Astrocyte (in vitro differentiated cells and primary cell): ENCODE measurements around the gene DUS4L. TPM values are rescaled to one million over a fixed set of nuclear protein-coding genes. Genes with fewer than 3 reads are reported as not detected.

Experiments used
- DNase-seq: peaks from one replicate; pipeline ENCODE4 v3.0.0-alpha.2; 2010; ENCODE audit warnings: low read depth
- FAIRE-seq: peaks from 2 replicates; lab custom pipeline; 2011; peaks lifted over from hg19 to GRCh38; lab: Jason Lieb, UNC
- H2AFZ ChIP-seq: 2 replicates; pipeline ENCODE4 v1.6.0; 2012; ENCODE audit warnings: low read depth, low read length, inconsistent platforms
- H3K27ac ChIP-seq: 2 replicates; pipeline ENCODE4 v1.5.1; 2011; ENCODE audit warnings: low read depth, low read length, inconsistent platforms
- H3K27me3 ChIP-seq: 2 replicates; pipeline ENCODE4 v1.6.0; 2011; ENCODE audit warnings: low read length, inconsistent platforms; ENCODE audit not compliant: insufficient read depth
- H3K36me3 ChIP-seq: 2 replicates; pipeline ENCODE4 v1.5.1; 2011; ENCODE audit warnings: low read length, inconsistent platforms; ENCODE audit not compliant: insufficient read depth
- H3K4me1 ChIP-seq: 2 replicates; pipeline ENCODE4 v1.5.1; 2011; ENCODE audit warnings: low read length, inconsistent platforms; ENCODE audit not compliant: insufficient read depth
- H3K4me2 ChIP-seq: 2 replicates; pipeline ENCODE4 v1.6.0; 2012; ENCODE audit warnings: low read length, inconsistent platforms
- H3K4me3 ChIP-seq: 2 replicates; pipeline ENCODE4 v1.5.1; 2011; ENCODE audit warnings: low read depth, mild to moderate bottlenecking, low read length, inconsistent platforms; ENCODE audit not compliant: insufficient read depth
- H3K79me2 ChIP-seq: 2 replicates; pipeline ENCODE4 v1.6.0; 2012; ENCODE audit warnings: mild to moderate bottlenecking, low read length, inconsistent platforms; ENCODE audit not compliant: insufficient read depth
- H3K9ac ChIP-seq: 2 replicates; pipeline ENCODE4 v1.6.0; 2012; ENCODE audit warnings: mild to moderate bottlenecking, low read length, inconsistent platforms
- H3K9me3 ChIP-seq: 2 replicates; pipeline ENCODE4 v1.5.1; 2012; ENCODE audit warnings: low read depth, mild to moderate bottlenecking, low read length, inconsistent platforms; ENCODE audit not compliant: insufficient read depth
- H4K20me1 ChIP-seq: 2 replicates; pipeline ENCODE4 v1.6.0; 2012; ENCODE audit warnings: low read length, inconsistent platforms; ENCODE audit not compliant: insufficient read depth
- H3K27ac Mint-ChIP-seq: one replicate; pipeline ENCODE4 v1.8.0; 2021; ENCODE audit warnings: mild to moderate bottlenecking, mixed read lengths; ENCODE audit not compliant: unreplicated experiment
- H3K27me3 Mint-ChIP-seq: one replicate; pipeline ENCODE4 v1.8.0; 2021; ENCODE audit warnings: low read depth, mixed read lengths; ENCODE audit not compliant: unreplicated experiment
- H3K36me3 Mint-ChIP-seq: one replicate; pipeline ENCODE4 v1.8.0; 2021; ENCODE audit warnings: low read depth, mixed read lengths; ENCODE audit not compliant: unreplicated experiment
- H3K4me1 Mint-ChIP-seq: one replicate; pipeline ENCODE4 v1.8.0; 2021; ENCODE audit warnings: low read depth, mixed read lengths; ENCODE audit not compliant: unreplicated experiment
- H3K4me3 Mint-ChIP-seq: one replicate; pipeline ENCODE4 v1.8.0; 2021; ENCODE audit warnings: mild to moderate bottlenecking, moderate library complexity, mixed read lengths; ENCODE audit not compliant: unreplicated experiment
- H3K9me3 Mint-ChIP-seq: one replicate; pipeline ENCODE4 v1.8.0; 2021; ENCODE audit warnings: mild to moderate bottlenecking, mixed read lengths; ENCODE audit not compliant: unreplicated experiment
- EZH2 ChIP-seq: IDR thresholded peaks from 2 replicates; pipeline ENCODE4 v1.6.1; 2012; ENCODE audit warnings: mild to moderate bottlenecking, low read length, inconsistent platforms; ENCODE audit not compliant: insufficient read depth
- total RNA-seq: library from RNA; stranded (reverse); gene quantifications from 2 replicates; pipeline ENCODE4 v1.2.1, GENCODE V29; 2021
- TF ChIP-seq, protein P1 (sequence below): IDR thresholded peaks from 2 replicates; pipeline ENCODE4 v1.5.1; 2011; ENCODE audit warnings: low read depth, mild to moderate bottlenecking, inconsistent platforms, low read length, moderate library complexity; ENCODE audit not compliant: insufficient read depth

Gene DUS4L
- total RNA-seq, 1 donor from 2014 or later: 6.3 TPM

GRCh38 chr7:107581387-107582013 lies 17.7 kb downstream of the DUS4L start:
- H3K79me2 ChIP-seq: peaks cover 52% of the 10 kb centered on the region
- H4K20me1 ChIP-seq: peaks cover 3% of the 10 kb centered on the region
- peak overlapping the region; percentile 87 for H3K4me3 ChIP-seq
- peak overlapping the region; percentile 91 for H3K4me2 ChIP-seq
- no peak overlapping the region for H3K27ac ChIP-seq
- H3K4me1 ChIP-seq: peaks cover 7% of the 10 kb centered on the region
- no peaks in the 10 kb centered on the region for H3K27me3 Mint-ChIP-seq
- H3K9me3 ChIP-seq: no peaks in the 10 kb centered on the region
- peak overlapping the region; percentile 88 for H3K4me3 Mint-ChIP-seq
- H3K27ac Mint-ChIP-seq: peak overlapping the region; percentile 44
- H3K4me1 Mint-ChIP-seq: peaks cover 7% of the 10 kb centered on the region
- H3K9me3 Mint-ChIP-seq: no peaks in the 10 kb centered on the region
- peak overlapping the region; percentile 92 for H3K9ac ChIP-seq
- peaks cover 2% of the 10 kb centered on the region for H3K36me3 Mint-ChIP-seq
- no peaks in the 10 kb centered on the region for H3K27me3 ChIP-seq
- no peak overlapping the region for H2AFZ ChIP-seq
- FAIRE-seq (no peak), DNase-seq (no peak)
- TF ChIP-seq, protein P1, sequence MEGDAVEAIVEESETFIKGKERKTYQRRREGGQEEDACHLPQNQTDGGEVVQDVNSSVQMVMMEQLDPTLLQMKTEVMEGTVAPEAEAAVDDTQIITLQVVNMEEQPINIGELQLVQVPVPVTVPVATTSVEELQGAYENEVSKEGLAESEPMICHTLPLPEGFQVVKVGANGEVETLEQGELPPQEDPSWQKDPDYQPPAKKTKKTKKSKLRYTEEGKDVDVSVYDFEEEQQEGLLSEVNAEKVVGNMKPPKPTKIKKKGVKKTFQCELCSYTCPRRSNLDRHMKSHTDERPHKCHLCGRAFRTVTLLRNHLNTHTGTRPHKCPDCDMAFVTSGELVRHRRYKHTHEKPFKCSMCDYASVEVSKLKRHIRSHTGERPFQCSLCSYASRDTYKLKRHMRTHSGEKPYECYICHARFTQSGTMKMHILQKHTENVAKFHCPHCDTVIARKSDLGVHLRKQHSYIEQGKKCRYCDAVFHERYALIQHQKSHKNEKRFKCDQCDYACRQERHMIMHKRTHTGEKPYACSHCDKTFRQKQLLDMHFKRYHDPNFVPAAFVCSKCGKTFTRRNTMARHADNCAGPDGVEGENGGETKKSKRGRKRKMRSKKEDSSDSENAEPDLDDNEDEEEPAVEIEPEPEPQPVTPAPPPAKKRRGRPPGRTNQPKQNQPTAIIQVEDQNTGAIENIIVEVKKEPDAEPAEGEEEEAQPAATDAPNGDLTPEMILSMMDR: no peak
- no peak for TF ChIP-seq EZH2
- peaks cover 8% of the 10 kb centered on the region for H3K36me3 ChIP-seq

DNA sequence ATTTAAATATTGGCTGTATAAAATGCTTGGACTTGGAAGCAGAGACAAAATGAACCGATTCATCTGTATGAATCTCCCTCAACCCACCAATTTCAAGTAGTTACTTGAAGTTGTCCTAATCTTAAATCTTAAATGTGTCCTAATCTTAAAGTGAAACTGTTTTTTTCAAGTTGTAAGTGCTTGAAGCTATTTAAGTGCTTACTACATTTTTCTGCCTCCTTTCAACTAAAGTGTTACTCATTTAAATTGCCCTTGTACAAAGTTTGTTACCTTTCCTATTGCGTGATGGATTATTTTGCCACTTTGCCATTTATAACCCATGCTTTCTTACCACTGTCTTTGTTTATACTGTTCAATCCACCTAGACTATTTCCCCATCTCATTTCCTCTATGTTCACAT lies 19.1 kb downstream of the DUS4L start:
- FAIRE-seq (no peak), DNase-seq (peak; percentile 11)
- Histone ChIP-seq H3K4me1 (peaks cover 7% of the 10 kb centered on the region), H3K4me3 (no peak overlapping the region), H2AFZ (no peak overlapping the region), H3K36me3 (peaks cover 8% of the 10 kb centered on the region), H3K9ac (no peak overlapping the region), H4K20me1 (peaks cover 3% of the 10 kb centered on the region), H3K79me2 (peaks cover 55% of the 10 kb centered on the region), H3K27ac (no peak overlapping the region), H3K4me2 (no peak overlapping the region), H3K27me3 (no peaks in the 10 kb centered on the region), H3K9me3 (no peaks in the 10 kb centered on the region)
- H3K36me3 Mint-ChIP-seq: peaks cover 6% of the 10 kb centered on the region
- H3K9me3 Mint-ChIP-seq: no peaks in the 10 kb centered on the region
- no peak overlapping the region for H3K27ac Mint-ChIP-seq
- H3K4me1 Mint-ChIP-seq: peaks cover 7% of the 10 kb centered on the region
- H3K27me3 Mint-ChIP-seq: no peaks in the 10 kb centered on the region
- no peak overlapping the region for H3K4me3 Mint-ChIP-seq
- TF ChIP-seq, protein P1: no peak
- no peak for TF ChIP-seq EZH2

GRCh38 chr7:107584716-107585115 lies 20.9 kb downstream of the DUS4L start:
- TF ChIP-seq EZH2: no peak
- TF ChIP-seq, protein P1: no peak
- Mint-ChIP-seq H3K4me3 (no peak overlapping the region), H3K9me3 (no peaks in the 10 kb centered on the region), H3K36me3 (peaks cover 15% of the 10 kb centered on the region), H3K27ac (no peak overlapping the region), H3K4me1 (peaks cover 7% of the 10 kb centered on the region), H3K27me3 (no peaks in the 10 kb centered on the region)
- Histone ChIP-seq H3K9ac (no peak overlapping the region), H2AFZ (no peak overlapping the region), H3K27ac (no peak overlapping the region), H3K79me2 (peaks cover 58% of the 10 kb centered on the region), H3K9me3 (no peaks in the 10 kb centered on the region), H3K36me3 (peaks cover 8% of the 10 kb centered on the region), H4K20me1 (peaks cover 3% of the 10 kb centered on the region), H3K4me1 (peaks cover 7% of the 10 kb centered on the region), H3K4me2 (no peak overlapping the region), H3K27me3 (no peaks in the 10 kb centered on the region), H3K4me3 (no peak overlapping the region)
- DNase-seq (no peak), FAIRE-seq (no peak)
